Effector memory CD4-positive, alpha-beta T cell (primary cell): ENCODE measurements around the gene PRTN3.

Experiments
- DNase-seq, 3 donors: peaks; one replicate each; pipeline ENCODE4 v3.0.0-alpha.2; 2020
- H3K27ac ChIP-seq: 2 replicates; pipeline ENCODE4 v1.7.0; 2013; ENCODE audit warnings: mild to moderate bottlenecking, low read length, moderate library complexity; ENCODE audit not compliant: insufficient read depth, poor library complexity, severe bottlenecking
- H3K27me3 ChIP-seq: replicated peaks from 2 replicates; pipeline ENCODE4 v1.7.0; 2013; ENCODE audit warnings: mild to moderate bottlenecking, low read length; ENCODE audit not compliant: insufficient read depth, control insufficient read depth, poor library complexity, severe bottlenecking
- H3K36me3 ChIP-seq: 2 replicates; pipeline ENCODE4 v1.7.0; 2013; ENCODE audit warnings: mild to moderate bottlenecking, low read length, moderate library complexity; ENCODE audit not compliant: control insufficient read depth, insufficient read depth
- H3K4me1 ChIP-seq: 2 replicates; pipeline ENCODE4 v1.7.0; 2013; ENCODE audit warnings: low read length, mild to moderate bottlenecking; ENCODE audit not compliant: control insufficient read depth, insufficient read depth, poor library complexity, severe bottlenecking
- H3K4me3 ChIP-seq: 2 replicates; pipeline ENCODE4 v1.7.0; 2013; ENCODE audit warnings: low read length, low read depth, mild to moderate bottlenecking; ENCODE audit not compliant: insufficient read depth, poor library complexity, severe bottlenecking
- H3K9me3 ChIP-seq: 2 replicates; pipeline ENCODE4 v1.7.0; 2013; ENCODE audit warnings: mild to moderate bottlenecking, low read length, moderate library complexity; ENCODE audit not compliant: control insufficient read depth

PRTN3 gene

DNA sequence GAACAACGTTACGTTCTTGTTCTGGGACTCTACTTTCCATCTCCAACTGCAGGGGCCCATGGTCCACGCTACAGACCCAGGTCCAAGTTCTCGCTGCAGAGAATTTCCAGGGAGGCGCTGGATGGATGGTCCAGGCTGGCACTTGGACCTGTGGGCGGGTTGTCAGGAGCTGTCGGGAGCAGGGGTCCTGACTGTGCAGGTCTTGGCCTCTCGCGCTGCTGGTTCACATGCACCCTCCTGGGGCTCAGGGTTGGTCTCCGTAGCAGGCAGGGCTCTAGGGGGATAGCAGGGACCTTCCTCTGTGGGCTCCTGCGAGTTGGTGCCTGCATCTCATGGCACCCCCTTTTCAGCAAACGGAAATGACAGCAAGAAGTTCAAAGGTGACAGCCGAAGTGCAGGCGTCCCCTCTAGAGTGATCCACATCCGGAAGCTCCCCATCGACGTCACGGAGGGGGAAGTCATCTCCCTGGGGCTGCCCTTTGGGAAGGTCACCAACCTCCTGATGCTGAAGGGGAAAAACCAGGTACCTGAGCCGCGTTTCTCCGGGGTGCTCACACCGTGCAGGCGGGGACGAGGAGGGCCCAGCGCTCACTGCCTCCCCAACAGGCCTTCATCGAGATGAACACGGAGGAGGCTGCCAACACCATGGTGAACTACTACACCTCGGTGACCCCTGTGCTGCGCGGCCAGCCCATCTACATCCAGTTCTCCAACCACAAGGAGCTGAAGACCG lies 36.9 kb upstream of the PRTN3 start:
- H3K4me1 ChIP-seq: peaks cover 48% of the 10 kb centered on the region
- peaks cover 66% of the 10 kb centered on the region for H3K36me3 ChIP-seq
- no peaks in the 10 kb centered on the region for H3K9me3 ChIP-seq
- no peak overlapping the region for H3K27ac ChIP-seq
- DNase-seq: no peak
- no peak overlapping the region for H3K4me3 ChIP-seq
- no peaks in the 10 kb centered on the region for H3K27me3 ChIP-seq

DNA sequence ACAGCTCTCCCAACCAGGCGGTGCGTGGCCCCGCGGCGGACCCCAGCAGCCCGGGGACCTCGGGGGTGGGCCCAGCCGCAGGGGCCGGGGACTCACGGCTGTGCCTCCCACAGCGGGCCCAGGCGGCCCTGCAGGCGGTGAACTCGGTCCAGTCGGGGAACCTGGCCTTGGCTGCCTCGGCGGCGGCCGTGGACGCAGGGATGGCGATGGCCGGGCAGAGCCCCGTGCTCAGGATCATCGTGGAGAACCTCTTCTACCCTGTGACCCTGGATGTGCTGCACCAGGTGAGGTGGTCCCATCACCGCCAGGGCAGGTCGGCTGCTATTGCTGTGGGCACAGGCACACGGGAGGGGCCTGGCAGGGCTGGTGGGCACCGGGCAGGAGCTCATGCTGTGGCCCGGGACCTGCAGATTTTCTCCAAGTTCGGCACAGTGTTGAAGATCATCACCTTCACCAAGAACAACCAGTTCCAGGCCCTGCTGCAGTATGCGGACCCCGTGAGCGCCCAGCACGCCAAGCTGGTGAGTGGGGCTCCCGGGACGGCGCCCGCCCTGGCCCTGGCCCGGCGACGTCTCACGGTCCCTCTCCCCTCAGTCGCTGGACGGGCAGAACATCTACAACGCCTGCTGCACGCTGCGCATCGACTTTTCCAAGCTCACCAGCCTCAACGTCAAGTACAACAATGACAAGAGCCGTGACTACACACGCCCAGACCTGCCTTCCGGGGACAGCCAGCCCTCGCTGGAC lies 36.2 kb upstream of the PRTN3 start:
- Histone ChIP-seq H3K27me3 (no peaks in the 10 kb centered on the region), H3K4me1 (peaks cover 41% of the 10 kb centered on the region), H3K27ac (no peak overlapping the region), H3K9me3 (no peaks in the 10 kb centered on the region), H3K4me3 (no peak overlapping the region), H3K36me3 (peaks cover 69% of the 10 kb centered on the region)
- no peak for DNase-seq

DNA sequence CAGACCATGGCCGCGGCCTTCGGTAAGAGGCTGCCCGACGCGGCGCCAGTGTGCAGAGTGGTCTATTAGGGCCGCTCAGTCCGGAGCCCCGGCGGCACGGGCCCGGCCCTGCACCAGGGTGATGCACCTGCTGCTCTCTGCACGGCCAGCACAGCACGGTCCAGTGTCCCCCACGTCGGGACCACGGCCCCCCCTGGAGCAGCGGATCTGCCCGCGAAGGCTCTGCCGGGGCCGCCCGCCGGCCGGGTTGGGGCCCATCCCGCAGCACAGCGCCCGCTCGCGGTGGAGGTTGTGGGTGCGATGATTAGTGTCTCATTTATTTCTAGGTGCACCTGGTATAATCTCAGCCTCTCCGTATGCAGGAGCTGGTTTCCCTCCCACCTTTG lies 35.6 kb upstream of the PRTN3 start:
- no peak overlapping the region for H3K27ac ChIP-seq
- H3K27me3 ChIP-seq: no peaks in the 10 kb centered on the region
- peaks cover 36% of the 10 kb centered on the region for H3K4me1 ChIP-seq
- no peak overlapping the region for H3K4me3 ChIP-seq
- peaks cover 75% of the 10 kb centered on the region for H3K36me3 ChIP-seq
- H3K9me3 ChIP-seq: no peaks in the 10 kb centered on the region
- no peak for DNase-seq

DNA sequence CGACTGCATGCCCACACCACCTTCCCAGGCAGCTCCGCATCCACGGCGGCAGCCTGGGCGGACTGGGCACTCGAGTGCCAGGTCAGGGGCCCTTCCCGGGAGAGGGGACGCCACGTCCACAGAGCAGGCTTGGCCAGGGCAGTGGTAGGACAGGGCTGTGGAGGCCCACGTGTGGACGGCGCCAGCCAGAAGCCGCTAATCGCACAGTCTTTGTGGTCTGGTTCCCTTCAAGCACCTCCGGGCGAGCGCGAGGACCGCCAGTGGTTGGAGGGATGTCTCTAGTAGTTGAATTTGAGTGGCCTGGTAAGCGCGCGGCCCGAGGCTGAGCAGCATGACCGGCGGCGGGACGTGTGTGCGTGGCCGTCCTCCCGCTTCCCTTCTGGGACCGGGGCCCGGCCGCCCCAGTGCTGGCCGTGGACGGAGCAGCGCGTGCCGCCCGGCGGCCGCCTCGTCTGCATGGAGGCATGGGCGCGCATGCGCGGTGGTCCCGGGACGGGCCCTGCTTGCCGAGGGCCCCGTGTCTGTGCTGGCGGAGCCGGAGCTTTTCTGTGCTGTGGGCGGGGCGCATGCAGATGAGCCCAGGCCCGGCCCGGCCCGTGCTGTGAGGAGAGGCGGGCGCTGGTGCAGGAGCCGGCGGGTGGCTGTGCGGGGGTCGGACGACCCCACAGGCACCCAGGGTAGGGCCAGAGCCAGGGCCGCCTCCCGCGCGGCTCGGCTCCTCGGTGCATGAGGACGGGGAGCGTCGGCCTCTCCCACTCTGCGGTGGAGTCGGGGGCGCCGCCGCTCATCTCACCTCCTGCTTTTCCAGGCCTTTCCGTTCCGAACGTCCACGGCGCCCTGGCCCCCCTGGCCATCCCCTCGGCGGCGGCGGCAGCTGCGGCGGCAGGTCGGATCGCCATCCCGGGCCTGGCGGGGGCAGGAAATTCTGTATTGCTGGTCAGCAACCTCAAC lies 34.9 kb upstream of the PRTN3 start:
- Histone ChIP-seq H3K36me3 (peaks cover 82% of the 10 kb centered on the region), H3K27ac (no peak overlapping the region), H3K9me3 (no peaks in the 10 kb centered on the region), H3K27me3 (no peaks in the 10 kb centered on the region), H3K4me3 (no peak overlapping the region), H3K4me1 (peaks cover 29% of the 10 kb centered on the region)
- no peak for DNase-seq

DNA sequence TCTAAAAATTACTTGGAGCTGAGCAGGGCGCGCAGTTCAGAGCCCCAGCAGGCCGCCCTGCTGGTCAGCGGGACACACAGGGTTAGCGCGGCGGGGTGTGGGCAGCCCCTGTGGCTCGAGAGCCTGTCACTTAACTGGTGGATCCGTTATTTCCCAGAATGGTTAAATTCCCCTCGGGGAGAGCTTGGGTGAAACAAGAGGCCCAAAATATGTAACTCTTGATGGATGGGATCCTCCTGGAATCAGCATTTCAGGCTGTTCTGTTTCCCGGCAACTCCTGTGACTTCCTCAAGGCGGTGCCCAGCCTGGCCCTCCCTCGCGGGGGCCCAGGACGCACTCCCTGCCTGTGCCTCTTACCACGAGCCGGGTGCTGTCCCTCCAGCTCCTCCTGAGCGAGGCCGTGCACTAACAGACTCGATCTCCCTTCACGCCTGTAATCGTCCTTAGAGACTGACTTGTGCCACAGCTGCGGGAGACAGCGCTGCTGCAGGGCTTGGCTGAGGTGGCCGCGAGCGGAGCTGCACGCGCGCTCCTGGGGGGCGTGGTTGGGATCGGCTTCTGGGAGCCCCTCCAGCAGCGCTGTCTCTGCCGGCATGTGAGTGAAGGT lies 33.9 kb upstream of the PRTN3 start:
- peaks cover 92% of the 10 kb centered on the region for H3K36me3 ChIP-seq
- H3K9me3 ChIP-seq: no peaks in the 10 kb centered on the region
- H3K4me3 ChIP-seq: no peak overlapping the region
- H3K4me1 ChIP-seq: peaks cover 18% of the 10 kb centered on the region
- no peak for DNase-seq
- no peaks in the 10 kb centered on the region for H3K27me3 ChIP-seq
- no peak overlapping the region for H3K27ac ChIP-seq

DNA sequence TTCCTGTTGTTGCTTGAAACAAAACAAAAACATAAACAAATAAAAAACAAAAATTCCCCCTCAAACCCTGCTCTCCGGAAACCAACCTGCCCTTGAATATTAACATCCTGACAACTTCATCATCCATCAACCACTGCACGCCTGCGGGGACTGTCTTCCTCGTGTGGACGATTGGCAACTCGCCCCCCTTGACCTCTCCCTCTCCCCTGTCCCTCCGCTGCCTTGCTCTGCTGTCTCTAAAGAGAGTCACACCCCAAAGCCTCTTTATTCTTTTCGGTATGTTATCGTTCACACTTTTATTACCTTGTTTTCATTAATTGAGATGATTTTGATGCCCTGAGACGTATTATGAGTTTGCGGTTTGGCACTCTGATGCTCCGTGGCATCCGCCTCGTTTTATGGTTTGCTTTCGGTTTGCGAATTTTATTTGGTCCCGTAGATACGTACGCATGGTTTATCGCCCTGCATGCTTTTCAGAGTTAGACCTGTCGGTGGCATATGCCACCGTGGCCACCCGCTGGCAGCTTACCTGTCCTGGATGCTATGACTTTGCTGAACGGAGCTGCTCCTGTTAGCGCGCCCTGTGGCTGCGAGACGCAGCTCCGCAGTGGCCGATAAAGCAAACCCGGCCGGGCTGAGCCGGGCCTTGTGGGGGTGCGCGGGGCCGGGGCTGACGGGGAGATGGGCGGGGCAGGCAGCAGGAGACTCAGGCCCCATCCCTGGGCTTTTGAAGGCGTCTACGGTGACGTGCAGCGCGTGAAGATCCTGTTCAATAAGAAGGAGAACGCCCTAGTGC lies 33.0 kb upstream of the PRTN3 start:
- Histone ChIP-seq H3K27ac (no peak overlapping the region), H3K4me3 (no peak overlapping the region), H3K9me3 (no peaks in the 10 kb centered on the region), H3K36me3 (peaks cover 89% of the 10 kb centered on the region), H3K4me1 (peaks cover 9% of the 10 kb centered on the region), H3K27me3 (no peaks in the 10 kb centered on the region)
- DNase-seq: no peak

DNA sequence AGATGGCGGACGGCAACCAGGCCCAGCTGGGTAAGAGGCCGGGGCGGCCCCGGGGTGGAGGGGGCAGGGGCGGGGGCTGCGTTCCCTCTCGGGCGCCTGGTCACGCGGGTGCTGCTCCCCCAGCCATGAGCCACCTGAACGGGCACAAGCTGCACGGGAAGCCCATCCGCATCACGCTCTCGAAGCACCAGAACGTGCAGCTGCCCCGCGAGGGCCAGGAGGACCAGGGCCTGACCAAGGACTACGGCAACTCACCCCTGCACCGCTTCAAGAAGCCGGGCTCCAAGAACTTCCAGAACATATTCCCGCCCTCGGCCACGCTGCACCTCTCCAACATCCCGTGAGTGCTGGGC lies 32.4 kb upstream of the PRTN3 start:
- DNase-seq: no peak
- Histone ChIP-seq H3K9me3 (no peaks in the 10 kb centered on the region), H3K4me3 (no peak overlapping the region)

DNA sequence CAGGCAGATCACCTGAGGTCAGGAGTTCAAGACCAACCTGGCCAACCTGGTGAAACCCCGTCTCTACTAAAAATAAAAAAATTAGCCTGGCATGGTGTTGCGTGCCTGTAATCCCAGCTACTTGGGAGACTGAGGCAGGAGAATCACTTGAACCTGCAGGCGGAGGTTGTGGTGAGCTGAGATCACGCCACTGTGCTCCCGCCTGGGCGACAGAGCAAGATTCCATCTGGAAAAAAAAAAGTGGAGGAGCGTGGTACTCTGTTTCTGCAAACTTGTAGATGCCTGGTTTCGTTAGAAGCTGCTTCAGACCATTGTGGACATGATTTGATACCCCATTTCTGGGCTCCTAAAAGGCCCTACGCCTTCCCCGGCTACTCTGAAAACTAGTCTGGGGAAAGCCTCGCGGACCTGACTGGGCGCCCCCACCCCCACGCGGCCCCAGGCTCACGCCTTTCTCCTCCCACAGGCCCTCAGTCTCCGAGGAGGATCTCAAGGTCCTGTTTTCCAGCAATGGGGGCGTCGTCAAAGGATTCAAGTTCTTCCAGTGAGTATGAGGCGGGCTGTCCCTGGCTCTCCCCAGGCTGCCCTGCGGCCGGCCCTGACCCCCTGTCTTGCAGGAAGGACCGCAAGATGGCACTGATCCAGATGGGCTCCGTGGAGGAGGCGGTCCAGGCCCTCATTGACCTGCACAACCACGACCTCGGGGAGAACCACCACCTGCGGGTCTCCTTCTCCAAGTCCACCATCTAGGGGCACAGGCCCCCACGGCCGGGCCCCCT lies 30.5 kb upstream of the PRTN3 start:
- peaks cover 68% of the 10 kb centered on the region for H3K36me3 ChIP-seq
- H3K4me3 ChIP-seq: no peak overlapping the region
- H3K27me3 ChIP-seq: no peaks in the 10 kb centered on the region
- DNase-seq: no peak
- H3K9me3 ChIP-seq: no peaks in the 10 kb centered on the region
- no peak overlapping the region for H3K27ac ChIP-seq
- H3K4me1 ChIP-seq: no peaks in the 10 kb centered on the region

More for the DNA sequence above, 32.4 kb upstream of the PRTN3 start:
- Histone ChIP-seq H3K36me3 (peaks cover 86% of the 10 kb centered on the region), H3K27me3 (no peaks in the 10 kb centered on the region), H3K4me1 (peaks cover 4% of the 10 kb centered on the region), H3K27ac (no peak overlapping the region)
